Smooth muscle cell (in vitro differentiated cells): ENCODE results near the gene NLGN3. TPM values are rescaled to one million over a fixed set of nuclear protein-coding genes. Genes with fewer than 3 reads are reported as not detected.

Source experiments
- DNase-seq: peaks from one replicate; lab custom pipeline; 2025; ENCODE audit not compliant: unreplicated experiment; lab: John Stamatoyannopoulos, UW
- H2AFZ ChIP-seq: fragments of 200-600 bp; sonication (generic); 2 replicates; pipeline ENCODE4 v1.6.0; 2016; ENCODE audit warnings: antibody characterized with exemption, low read depth, mild to moderate bottlenecking
- H3F3A ChIP-seq: fragments of 200-600 bp; sonication (generic); 2 replicates; pipeline ENCODE4 v1.6.0; 2017; ENCODE audit warnings: antibody characterized with exemption, low read depth
- H3K27ac ChIP-seq: fragments of 200-600 bp; sonication (generic); 2 replicates; pipeline ENCODE4 v1.5.1; 2016; ENCODE audit warnings: low read depth, mild to moderate bottlenecking
- H3K27me3 ChIP-seq: fragments of 200-600 bp; sonication (generic); 2 replicates; pipeline ENCODE4 v1.6.1; 2016; ENCODE audit warnings: low read depth, mild to moderate bottlenecking
- H3K36me3 ChIP-seq: fragments of 200-600 bp; sonication (generic); 2 replicates; pipeline ENCODE4 v1.5.1; 2016; ENCODE audit warnings: low read depth
- H3K4me1 ChIP-seq: fragments of 200-600 bp; sonication (generic); 2 replicates; pipeline ENCODE4 v1.5.1; 2016; ENCODE audit warnings: low read depth
- H3K4me2 ChIP-seq: fragments of 200-600 bp; sonication (generic); 2 replicates; pipeline ENCODE4 v1.6.0; 2016; ENCODE audit warnings: mild to moderate bottlenecking
- H3K4me3 ChIP-seq: fragments of 200-600 bp; sonication (generic); 2 replicates; pipeline ENCODE4 v1.5.1; 2016; ENCODE audit warnings: mild to moderate bottlenecking
- H3K79me2 ChIP-seq: fragments of 200-600 bp; sonication (generic); 2 replicates; pipeline ENCODE4 v1.6.0; 2016; ENCODE audit warnings: low read depth, mild to moderate bottlenecking
- H3K9ac ChIP-seq: fragments of 200-600 bp; sonication (generic); 2 replicates; pipeline ENCODE4 v1.6.0; 2016; ENCODE audit warnings: low read depth
- H3K9me3 ChIP-seq: fragments of 200-600 bp; sonication (generic); replicated peaks from 2 replicates; pipeline ENCODE4 v1.5.1; 2016; ENCODE audit warnings: low read depth
- H4K20me1 ChIP-seq: fragments of 200-600 bp; sonication (generic); 2 replicates; pipeline ENCODE4 v1.6.0; 2016; ENCODE audit warnings: low read depth
- CTCF ChIP-seq: fragments of 200-600 bp; sonication (generic); IDR thresholded peaks from 2 replicates; pipeline ENCODE4 v1.5.1; 2017; ENCODE audit warnings: borderline replicate concordance, mild to moderate bottlenecking, antibody characterized with exemption; ENCODE audit not compliant: insufficient read depth, poor library complexity, severe bottlenecking
- WGBS: methylation state at CpG from one replicate; pipeline ENCODE4 v1.1.7; 2016; ENCODE audit warnings: low lambda C conversion rate; 5-methylcytosine and 5-hydroxymethylcytosine counted together
- polyA plus RNA-seq: library from polyadenylated mRNA; unstranded; fragments of >200 nt; fragmentation: Nextera tagmentation; extraction: Ambion mirVana; gene quantifications from 2 replicates; pipeline ENCODE4 v1.2.1, GENCODE V29; 2016
- total RNA-seq: library from RNA; depleted of rRNA; stranded (reverse); fragments of >200 nt; gene quantifications from 2 replicates; pipeline ENCODE4 v1.2.3, GENCODE V29; 2014

NLGN3 gene
- total and polyA plus RNA-seq, 2 experiments from 2014 or later, result 0.13 to 1.5 TPM

DNA sequence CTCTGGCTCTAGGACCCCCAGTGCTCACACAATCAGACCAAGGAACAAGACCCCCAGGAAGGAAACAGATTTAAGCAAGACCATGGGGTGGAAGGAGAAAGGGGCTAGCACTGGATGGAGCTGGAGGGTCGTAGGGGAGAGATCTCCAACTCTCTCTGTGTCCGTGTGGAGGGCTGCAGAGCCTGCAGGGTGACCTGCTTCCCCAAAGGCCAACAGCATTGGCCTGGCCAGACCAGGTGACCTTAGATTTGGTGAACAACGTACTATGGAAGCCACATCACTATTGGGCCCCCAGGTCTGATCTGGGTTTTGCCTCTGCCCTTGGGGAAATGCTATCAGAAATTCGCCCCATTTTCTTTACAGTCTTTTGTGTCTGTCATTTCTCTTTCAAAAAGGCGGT lies 26.0 kb downstream of the NLGN3 start:
- Histone ChIP-seq H3K27me3 (no peaks in the 10 kb centered on the region), H4K20me1 (no peaks in the 10 kb centered on the region), H3K9me3 (no peaks in the 10 kb centered on the region), H3K36me3 (no peaks in the 10 kb centered on the region), H3K79me2 (no peaks in the 10 kb centered on the region), H3K4me3 (no peak overlapping the region), H2AFZ (no peak overlapping the region), H3K9ac (no peak overlapping the region), H3K27ac (no peak overlapping the region), H3K4me2 (no peak overlapping the region), H3F3A (no peaks in the 10 kb centered on the region), H3K4me1 (no peaks in the 10 kb centered on the region)
- no peak for TF ChIP-seq CTCF
- no peak for DNase-seq
- WGBS, result 83% methylated on average over 5 of the region's 5 CpGs

DNA sequence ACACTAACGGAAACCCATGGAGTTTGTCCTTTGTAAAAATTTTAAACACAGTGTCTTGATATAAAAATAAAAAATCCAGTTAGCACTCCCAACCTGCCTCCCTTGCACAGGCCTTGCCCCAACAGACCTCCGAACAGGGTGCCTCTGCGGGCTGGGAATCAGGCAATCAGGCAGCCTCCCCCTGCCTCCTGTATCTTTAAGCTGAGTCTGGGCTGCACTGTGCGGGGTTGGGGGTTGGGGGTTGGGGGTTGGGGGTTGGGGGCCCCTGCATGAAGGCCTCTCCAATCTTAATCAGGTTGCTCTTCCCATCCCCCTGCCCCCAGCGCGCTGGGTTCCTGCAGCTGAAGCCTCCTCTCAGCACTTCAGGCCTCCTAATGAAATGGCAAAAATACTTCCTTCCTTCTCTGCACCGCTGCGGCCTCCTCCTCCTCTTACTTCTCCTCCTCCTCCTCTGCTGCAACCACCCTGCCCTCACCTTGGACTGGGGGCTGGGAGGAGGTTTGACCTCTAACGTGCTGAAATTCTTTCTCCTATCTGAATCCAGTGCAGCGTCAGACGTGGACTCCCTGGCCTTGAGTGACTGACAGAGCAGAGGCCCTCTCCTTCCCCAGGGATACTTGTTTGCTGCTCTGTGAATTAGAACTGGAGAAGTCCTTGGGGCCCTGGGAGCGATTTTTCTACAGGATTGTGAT lies 26.6 kb downstream of the NLGN3 start:
- no peaks in the 10 kb centered on the region for H3K9me3 ChIP-seq
- no peaks in the 10 kb centered on the region for H3K4me1 ChIP-seq
- H3K79me2 ChIP-seq, result no peaks in the 10 kb centered on the region
- H4K20me1 ChIP-seq, result no peaks in the 10 kb centered on the region
- no peaks in the 10 kb centered on the region for H3F3A ChIP-seq
- no peak overlapping the region for H3K4me3 ChIP-seq
- 60% methylated on average over 12 of the region's 12 CpGs for WGBS
- no peaks in the 10 kb centered on the region for H3K36me3 ChIP-seq
- H3K4me2 ChIP-seq, result no peak overlapping the region
- no peak overlapping the region for H3K27ac ChIP-seq
- DNase-seq, result no peak
- no peak for TF ChIP-seq CTCF
- no peak overlapping the region for H3K9ac ChIP-seq
- no peak overlapping the region for H2AFZ ChIP-seq
- no peaks in the 10 kb centered on the region for H3K27me3 ChIP-seq

DNA sequence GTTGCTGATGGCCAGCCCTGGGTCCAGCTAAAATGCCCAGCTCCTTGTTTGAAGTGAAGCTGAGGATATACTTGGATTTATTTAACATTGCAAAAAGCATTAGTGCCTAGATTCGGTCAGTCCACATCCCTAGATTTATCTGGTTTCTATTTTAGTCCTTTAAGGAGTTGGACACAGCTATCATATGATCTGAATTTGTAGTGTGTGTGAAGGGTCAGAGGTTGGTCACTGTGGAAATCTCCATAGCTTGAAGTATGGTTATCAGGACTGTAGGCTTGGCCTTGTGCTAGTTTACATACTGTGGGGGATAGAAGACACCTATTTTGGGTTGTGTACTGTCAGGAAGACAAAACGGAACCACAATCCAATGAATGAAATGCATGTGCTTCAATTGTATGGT lies 28.8 kb downstream of the NLGN3 start:
- no peak overlapping the region for H3K27ac ChIP-seq
- DNase-seq, result no peak
- H3K79me2 ChIP-seq, result no peaks in the 10 kb centered on the region
- H3K27me3 ChIP-seq, result no peaks in the 10 kb centered on the region
- no peak overlapping the region for H3K4me3 ChIP-seq
- H3K9me3 ChIP-seq, result no peaks in the 10 kb centered on the region
- no peak overlapping the region for H3K9ac ChIP-seq
- WGBS, result 83% methylated on average over 2 of the region's 2 CpGs
- TF ChIP-seq CTCF, result no peak
- no peak overlapping the region for H2AFZ ChIP-seq
- H3K36me3 ChIP-seq, result no peaks in the 10 kb centered on the region
- no peaks in the 10 kb centered on the region for H3K4me1 ChIP-seq
- no peaks in the 10 kb centered on the region for H3F3A ChIP-seq
- no peaks in the 10 kb centered on the region for H4K20me1 ChIP-seq
- no peak overlapping the region for H3K4me2 ChIP-seq

DNA sequence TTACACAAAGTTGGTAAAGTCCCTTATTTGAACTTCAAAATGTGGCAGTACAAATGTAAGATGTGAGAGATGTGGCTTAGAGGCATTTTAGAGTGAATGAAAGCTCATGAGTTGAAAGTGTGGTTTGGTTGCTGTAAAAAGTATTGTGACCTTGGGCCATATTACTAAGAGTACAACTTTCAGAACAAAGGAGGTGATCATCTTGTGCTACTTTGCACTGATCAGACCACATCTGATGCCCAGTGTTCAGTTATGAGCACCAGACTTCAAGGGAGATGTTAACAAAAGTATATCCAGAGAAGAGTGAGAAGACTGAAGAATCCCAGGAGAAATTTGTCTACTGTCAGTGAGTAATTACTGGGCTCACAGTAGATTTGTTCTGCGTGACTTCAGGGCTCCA lies 30.2 kb downstream of the NLGN3 start:
- 85% methylated on average over 1 of the region's 1 CpG for WGBS
- H2AFZ ChIP-seq, result no peak overlapping the region

More for the DNA sequence above, 30.2 kb downstream of the NLGN3 start:
- Histone ChIP-seq H3K4me2 (no peak overlapping the region), H4K20me1 (no peaks in the 10 kb centered on the region), H3K36me3 (no peaks in the 10 kb centered on the region), H3F3A (no peaks in the 10 kb centered on the region), H3K27ac (no peak overlapping the region), H3K27me3 (no peaks in the 10 kb centered on the region), H3K9ac (no peak overlapping the region), H3K79me2 (no peaks in the 10 kb centered on the region), H3K4me1 (no peaks in the 10 kb centered on the region), H3K4me3 (no peak overlapping the region), H3K9me3 (no peaks in the 10 kb centered on the region)
- no peak for TF ChIP-seq CTCF
- no peak for DNase-seq
